HG02642 (cell line): Measurements from ENCODE around the gene ING2.
A peak's percentile ranks its signal among the peaks of the same experiment; 100 is the strongest.
"Not testable (repeated sequence)": the region's sequence is repeated elsewhere in the genome, so short reads cannot be mapped to it uniquely, and the experiment has no call there.

ENCODE experiments used
- ATAC-seq: cut with Tn5 transposase; IDR thresholded peaks from one replicate; pipeline ENCODE4 v1.9.1; 2021; ENCODE audit warnings: mild to moderate bottlenecking; ENCODE audit not compliant: unreplicated experiment, poor library complexity

The ING2 gene, protein sequence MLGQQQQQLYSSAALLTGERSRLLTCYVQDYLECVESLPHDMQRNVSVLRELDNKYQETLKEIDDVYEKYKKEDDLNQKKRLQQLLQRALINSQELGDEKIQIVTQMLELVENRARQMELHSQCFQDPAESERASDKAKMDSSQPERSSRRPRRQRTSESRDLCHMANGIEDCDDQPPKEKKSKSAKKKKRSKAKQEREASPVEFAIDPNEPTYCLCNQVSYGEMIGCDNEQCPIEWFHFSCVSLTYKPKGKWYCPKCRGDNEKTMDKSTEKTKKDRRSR

DNA sequence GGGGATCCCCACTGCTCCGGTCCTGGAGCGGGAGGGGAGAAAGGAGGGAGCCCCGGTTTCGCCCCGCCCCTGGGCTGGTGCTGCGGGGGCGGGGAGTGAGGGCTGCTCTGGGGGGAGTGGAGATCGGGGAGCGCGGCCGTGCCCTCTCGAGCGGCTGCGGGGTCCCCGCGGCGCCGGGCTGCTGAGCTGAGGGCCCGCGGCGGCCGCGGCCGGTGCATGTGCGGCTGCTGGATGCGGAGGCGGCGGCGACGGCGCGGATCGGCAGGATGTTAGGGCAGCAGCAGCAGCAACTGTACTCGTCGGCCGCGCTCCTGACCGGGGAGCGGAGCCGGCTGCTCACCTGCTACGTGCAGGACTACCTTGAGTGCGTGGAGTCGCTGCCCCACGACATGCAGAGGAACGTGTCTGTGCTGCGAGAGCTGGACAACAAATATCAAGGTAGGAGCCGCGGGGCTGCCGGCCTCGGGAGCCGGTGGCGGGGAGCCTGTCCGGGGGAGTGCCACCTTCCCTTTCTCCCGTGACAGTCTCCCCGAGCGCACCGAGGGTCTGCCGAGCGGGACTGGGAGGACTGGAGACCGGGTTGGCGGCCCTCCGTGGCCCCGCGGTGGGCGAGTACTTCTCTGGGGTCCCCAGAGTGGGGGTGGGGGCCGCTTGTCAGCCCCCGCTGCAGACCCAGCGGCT is at the start of gene ING2:
ING2 (plus strand) TSS at position 129 of the 681 bp plus-strand sequence; CDS start at position 267, 138 bp downstream.
- ATAC-seq = peak; percentile 57

DNA sequence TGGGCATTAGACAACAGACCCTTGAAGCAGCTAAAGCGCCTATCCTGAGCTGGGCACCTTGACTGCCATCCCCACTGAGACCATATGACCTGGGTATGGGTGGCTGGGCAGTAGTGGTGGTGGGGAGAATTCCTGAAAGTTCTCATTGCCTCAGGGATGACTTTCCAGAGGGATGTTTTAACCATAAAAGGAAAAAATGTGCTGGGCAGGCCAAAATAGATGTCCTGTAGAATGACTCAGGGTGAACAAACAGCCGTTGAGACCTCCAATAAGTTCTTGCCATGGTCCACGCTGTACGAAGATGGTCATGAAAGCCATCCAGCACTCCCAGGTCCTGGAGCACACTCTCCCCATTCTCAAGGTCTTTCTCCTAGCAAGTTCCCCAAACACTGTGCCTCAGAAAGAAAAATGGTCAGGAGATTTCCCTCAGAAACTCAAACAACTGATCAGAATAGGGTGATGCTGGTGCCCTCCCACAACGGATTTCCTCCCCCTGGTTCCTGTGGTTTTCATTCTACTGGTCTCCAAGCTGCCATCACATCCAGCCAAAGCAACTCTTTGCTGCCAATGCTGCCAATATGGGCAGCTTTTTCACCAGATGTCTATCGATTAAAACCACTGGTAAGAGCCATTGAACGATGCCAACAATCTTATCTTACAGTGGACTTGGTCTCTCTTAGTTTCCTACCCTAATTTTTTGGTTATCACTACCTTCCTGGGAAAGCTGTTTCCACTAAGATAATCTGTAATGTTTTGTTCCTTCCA is 49.2 kb upstream of the ING2 start:
- no peak for ATAC-seq

DNA sequence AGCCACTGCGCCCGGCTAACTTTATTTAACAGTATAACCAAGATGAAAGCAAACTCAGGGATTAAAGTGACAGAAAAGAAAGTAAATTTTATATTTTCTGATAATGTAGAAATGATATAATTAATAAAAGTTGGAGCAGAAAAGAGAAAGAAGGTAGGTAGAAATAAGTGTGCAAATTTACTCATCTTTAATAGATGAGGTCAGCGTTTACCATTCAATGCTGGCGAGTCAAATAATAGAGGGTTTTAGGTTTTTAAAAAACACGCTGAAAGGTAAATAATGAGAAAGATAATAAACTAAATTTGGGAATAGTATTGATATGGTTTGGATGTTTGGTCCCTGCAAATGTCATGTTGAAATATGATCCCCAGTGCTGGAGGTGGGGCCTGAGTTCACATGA is 46.9 kb upstream of the ING2 start:
- no peak for ATAC-seq

DNA sequence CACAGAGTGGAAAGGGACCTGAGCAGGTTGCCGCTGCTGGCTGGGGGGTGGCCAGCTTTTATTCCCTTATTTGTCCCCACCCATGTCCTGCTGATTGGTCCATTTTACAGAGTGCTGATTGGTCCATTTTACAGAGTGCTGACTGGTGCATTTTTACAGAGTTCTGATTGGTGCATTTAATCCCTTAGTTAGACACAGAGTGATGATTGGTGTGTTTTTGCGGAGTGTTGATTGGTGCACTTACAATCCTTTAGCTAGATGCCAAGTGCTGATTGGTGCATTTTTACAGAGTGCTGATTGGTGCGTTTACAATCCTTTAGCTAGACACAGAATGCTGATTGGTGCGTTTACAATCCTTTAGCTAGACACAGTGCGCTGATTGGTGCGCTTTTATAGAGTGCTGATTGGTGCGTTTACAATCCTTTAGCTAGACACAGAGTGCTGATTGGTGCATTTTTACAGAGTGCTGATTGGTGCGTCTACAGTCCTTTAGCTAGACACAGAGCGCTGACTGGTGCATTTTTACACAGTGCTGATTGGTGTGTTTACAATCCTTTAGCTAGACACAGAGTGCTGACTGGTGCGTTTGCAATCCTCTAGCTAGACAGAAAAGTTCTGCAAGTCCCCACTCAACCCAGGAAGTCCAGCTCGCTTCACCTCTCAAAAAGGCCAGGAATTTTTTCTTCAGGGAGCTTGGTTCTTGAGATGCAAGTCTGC is 40.8 kb upstream of the ING2 start:
- ATAC-seq = not testable (repeated sequence)

DNA sequence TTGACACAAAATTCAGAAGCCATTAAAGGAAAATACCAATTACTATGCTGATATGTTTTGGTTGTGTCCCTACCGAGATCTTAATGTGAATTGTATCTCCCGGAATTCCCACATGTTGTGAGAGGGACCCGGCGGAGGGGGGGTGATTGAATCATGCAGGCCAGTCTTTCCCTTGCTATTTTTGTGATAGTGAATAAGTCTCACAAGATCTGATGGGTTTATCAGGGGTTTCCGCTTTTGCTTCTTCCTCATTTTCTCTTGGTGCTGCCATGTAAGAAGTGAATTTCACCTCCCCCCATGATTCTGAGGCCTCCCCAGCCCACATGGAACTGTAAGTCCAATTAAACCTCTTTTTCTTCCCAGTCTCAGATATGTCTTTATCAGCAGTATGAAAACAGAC is 39.0 kb upstream of the ING2 start:
- ATAC-seq = not testable (repeated sequence)

DNA sequence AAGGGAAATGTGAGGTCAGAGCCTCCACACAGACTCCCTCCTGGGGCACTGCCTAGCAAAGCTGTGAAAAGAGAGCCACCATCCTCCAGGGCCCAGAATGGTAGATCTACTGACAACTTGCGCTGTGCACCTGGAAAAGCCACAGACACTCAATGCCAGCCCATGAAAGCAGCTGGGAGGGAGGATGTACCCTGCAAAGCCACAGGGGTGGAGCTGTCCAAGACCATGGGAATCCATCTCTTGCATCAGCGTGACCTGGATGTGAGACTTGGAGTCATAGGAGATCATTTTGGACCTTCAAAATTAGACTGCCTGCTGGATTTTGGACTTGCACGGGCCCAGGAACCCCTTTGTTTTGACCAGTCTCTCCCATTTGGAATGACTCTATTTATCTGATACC is 37.6 kb upstream of the ING2 start:
- ATAC-seq = no peak

DNA sequence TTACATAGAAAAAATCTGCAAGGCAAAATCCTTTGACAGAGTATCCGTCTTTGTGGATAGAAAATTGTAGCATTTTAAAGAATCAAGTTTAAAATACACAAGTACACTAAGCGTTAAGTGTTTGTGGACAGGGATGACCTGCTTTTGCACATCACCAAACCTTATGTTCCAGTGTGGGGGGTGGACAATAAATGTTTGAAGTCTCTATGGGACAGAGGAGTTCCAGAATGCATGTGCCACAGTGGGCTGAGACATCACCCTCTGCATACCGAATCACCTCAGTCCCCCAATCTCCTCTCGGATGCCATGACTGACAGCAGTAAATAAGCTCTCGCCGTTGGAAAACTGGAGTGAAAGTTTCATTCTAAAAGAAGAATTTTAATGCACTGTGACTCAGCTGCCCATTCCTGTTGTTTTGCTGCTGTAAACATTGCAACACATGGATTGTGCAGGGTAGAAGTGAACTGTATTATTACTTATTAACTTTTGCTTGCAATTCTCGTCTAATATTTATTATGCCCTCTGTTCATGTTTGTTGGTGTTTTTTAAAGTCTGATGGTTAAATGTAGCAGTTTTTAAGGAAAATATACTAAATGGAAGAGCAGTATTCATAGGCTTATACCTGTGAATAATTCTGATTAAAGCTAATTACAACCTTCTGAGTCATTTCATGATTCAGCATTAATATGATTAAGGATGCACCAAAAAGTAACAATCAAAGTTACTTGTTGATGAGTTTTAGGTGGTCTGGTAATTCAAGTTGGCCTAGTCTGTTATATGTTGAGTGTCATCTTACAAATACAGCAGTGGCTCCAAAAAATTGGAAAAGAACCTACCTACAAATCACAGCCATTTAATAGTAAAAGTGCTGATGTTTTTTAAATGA is 36.4 kb upstream of the ING2 start:
- ATAC-seq = no peak

DNA sequence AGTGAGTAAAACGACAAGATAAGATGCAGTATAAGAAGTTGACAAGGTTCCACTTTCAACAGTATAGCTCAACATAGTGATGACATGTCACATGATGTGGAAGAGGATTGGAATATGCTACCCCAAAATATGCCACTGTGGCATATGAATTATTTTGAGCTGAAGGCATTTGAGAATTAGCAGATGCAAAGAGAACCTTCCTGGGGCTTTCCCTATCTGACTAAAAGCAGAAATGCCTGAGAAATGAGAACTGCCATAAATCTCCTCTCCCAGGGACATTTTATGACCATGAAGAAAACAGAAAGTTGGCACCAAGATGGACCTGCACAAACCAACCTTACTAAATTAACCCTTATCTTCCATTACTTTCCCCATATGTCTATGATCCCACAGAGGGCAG is 35.6 kb upstream of the ING2 start:
- no peak for ATAC-seq

DNA sequence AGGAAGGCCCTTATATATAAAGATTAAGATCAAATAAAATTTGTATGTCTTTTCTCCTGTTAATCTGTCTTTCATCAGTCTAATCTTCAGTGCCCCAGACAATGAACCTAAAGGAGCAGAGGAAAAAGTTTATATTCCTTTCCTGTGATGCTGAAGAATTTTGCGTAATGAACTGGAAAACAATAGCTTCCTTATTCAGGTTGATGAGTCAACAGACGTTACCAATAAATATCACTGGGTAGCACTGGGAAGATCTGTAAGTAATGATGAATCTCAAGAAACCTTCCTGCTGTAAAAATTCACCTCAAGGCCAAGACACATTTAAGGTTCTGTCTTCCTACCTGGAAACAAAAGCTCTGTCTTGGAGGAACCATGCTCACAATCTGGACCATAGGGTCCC is 34.9 kb upstream of the ING2 start:
- no peak for ATAC-seq

DNA sequence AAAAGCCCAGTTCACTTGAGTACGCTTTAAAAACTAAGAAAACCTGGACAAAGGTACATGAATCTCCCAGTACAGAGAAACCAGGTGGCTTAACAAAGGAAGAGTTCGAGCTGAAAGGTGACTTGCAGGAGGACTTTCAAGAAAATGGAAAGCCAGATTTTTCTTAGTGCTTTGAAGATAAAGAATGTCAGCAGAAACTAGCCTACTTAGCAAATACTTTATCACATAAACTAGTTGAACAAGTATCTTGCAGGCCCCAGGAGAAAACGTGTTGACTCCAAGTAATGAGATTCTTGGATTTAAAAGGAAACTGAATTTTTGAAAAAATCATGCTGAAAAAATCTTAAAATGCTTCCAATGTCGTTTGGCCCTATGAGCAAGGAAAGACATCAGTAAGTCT is 34.0 kb upstream of the ING2 start:
- ATAC-seq = no peak

DNA sequence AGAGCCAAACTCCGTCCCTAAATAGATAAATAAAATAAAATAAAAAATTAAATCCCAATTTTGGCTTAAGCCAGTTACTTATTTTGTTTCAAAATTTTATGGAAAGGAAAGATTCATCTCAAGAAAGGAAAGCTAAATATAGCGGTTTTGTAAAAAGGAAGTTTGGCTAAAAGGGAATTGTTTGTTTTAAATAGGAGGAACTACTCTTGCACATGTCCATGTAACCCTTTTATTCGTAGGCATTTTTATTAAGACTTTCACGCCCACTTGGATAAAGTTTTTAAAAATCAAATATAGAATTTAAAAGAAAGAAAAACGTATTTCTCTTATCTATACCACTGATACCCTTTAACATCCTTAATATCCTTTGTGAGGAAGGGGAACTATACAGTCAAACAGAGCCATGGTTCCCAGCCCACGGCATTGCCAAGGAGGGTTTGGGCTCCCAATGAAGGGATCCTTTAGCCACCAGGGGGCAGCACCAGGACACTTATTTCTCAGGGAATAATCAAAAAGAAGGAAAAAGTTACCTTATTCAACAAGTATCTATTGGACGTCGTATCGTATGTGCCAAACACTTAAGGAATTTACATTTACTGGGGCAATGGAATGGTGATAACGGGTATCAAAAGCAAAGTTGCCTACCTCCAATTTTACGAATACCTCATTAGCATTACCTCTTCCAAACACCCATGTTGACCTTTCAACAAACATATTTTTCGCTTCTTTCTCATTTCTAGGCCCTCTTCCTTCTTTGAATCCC is 32.7 kb upstream of the ING2 start:
- ATAC-seq = peak; percentile 82

DNA sequence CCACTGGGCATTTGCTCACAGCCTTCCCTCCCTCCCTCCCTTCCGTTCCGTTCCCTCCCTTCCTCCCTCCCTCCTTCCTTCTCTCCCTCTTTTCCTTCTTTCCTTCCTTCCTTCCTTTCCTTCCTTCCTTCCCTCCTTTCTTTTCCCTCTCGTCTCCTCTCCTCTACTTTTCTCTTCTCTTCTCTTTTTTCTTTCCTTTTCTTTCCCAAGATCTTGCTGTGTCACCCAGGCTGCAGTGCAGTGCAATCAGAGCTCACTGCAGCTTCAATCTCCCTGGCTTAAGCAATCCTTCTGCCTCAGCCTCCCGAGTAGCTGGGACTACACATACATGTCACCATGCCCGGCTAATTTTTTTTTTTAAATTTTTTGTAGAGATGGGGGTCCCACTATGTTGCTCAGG is 26.7 kb upstream of the ING2 start:
- ATAC-seq = no peak

DNA sequence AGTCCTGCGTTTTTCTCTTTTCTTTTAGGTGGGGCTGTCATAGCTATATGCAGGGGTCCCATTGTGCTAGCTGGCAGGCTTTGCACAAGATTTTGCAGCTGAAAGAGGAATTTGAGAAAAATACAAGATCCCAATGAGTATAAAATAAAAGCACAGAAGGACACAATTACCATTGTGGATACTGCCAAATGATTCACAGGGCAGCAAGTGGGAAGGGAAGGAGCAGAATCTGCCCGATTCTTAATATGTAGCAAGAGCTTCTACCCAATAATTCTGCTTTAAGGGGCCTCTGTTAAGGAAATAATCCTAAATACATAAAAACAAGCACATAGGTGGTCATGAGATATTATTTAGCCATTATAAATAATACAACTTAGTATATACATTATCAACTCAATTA is 25.9 kb upstream of the ING2 start:
- ATAC-seq = no peak

DNA sequence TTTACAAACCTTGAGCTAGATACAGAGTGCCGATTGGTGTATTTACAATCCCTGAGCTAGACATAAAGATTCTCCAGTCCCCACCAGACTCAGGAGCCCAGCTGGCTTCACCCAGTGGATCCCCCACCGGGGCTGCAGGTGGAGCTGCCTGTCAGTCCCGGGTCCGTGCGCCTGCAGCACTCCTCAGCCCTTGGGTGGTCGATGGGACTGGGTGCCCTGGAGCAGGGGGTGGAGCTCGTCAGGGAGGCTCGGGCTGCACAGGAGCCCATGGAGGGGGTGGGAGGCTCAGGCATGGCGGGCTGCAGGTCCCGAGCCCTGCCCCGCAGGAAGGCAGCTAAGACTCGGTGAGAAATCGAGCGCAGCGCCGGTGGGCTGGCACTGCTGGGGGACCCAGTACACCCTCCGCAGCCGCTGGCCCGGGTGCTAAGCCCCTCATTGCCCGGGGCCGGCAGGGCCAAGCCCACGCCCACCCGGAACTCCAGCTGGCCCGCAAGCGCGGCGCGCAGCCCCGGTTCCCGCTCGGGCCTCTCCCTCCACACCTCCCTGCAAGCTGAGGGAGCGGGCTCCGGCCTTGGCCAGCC is 22.3 kb upstream of the ING2 start:
- not testable (repeated sequence) for ATAC-seq

DNA sequence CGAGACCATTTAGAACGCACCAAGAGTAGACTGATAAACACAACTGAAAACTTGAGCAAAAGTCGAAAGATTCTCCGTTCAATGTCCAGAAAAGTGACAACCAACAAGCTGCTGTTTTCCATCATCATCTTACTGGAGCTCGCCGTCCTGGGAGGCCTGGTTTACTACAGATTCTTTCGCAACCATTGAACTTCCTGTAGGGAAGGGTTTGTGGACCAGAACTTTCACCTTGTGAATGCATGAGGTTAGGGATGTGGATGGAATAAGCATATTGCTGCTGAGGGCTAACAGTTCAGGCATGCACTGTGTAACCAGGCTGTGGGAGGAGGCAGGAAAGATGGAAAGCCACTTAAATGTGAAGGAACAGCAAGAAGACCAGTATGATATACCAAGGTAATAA is 20.9 kb upstream of the ING2 start:
- no peak for ATAC-seq

DNA sequence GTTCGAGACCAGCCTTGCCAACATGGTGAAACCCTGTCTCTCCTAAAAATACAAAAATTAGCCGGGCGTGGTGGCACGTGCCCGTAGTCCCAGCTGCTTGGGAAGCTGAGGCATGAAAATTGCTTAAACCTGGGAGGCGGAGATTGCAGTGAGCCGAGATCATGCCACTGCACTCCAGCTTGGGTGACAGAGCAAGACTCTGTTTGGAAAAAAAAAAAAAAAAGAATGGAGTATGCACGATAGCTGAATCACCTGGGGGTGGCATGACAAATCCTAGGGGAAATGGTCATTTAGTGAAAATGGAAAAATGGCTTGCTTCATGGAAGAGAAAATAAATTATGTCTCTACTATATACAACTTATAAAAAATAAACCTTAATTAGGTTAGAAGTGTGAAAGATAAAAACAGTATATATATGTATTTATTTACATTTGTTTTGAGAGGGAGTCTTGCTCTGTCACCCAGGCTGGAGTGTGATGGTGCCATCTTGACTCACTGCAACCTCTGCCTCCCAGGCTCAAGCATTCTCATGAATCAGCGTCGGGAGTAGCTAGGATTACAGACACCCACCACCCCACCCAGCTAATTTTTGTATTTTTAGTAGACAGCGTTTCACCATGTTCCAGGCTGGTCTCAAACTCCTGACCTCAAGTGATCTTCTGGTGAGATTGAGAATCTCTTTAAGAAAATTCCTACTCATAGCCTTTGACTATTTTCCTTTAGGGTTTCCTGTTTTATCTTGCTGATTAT is 19.3 kb upstream of the ING2 start:
- ATAC-seq = no peak

DNA sequence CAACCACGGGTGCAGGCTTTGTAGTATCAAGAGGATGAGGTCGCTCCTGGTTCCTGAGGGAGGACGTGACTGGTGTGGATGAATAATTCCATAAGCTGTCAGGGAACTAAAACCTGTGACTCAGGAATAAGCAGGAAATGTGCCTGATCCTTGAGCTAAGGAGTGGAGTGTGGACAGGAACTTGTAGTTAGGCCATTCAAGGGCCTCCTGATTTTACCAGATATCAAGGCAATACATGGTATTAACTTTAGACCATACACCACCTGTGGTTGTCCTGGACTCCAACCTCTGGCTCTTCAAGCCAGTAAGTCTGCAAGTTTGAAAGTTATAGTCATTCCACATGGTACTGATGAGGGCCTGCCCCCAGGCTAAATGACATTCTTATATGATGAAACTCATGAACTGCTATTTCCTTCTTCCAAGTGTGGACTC is 12.1 kb upstream of the ING2 start:
- no peak for ATAC-seq

DNA sequence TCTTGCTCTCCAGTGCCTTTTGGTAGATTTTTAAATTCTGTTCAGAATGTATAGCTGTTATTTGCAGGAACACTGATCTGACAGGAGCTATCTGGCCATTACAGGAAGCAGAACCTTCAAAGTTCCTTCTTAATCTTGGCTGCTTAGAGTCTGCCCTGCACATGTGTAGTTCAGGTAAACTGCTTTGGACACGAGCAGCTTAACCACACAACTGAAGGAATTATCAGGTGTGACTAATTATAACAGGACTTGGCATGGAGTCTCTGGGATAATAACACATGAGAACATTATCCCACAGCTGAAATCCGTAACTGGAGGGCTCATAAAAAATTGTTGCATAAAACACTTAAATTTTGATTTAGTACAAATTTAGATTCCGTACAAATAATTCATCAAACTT is 11.6 kb upstream of the ING2 start:
- ATAC-seq = no peak
